Fibroblast of the conjunctiva (primary cell): ENCODE data around the gene EIF2A.
"Not testable (repeated sequence)": the region's sequence is repeated elsewhere in the genome, so short reads cannot be mapped to it uniquely, and the experiment has no call there.

ENCODE experiments used
- DNase-seq: peaks from one replicate; pipeline ENCODE4 v3.0.0-alpha.2; 2010; ENCODE audit warnings: low read depth

EIF2A gene

DNA sequence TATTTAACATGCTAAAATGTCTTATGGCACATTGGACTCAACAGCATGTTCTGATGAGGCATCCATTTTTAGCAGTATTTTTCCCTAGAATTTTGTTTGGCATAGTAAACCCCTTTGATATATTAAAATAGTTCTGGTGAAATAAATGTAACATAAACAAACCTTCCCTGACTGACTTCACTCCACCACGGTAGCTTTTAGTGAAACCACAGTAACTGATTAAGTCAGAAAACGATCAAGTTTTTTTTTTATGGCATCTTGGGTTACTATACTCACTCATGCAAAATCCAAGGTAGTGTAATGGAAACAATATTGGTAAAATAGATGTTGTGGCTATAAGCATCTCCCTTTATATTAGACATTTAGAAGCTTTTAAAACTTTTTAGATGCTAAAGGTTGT is 3.1 kb upstream of the EIF2A start:
- no peak for DNase-seq

DNA sequence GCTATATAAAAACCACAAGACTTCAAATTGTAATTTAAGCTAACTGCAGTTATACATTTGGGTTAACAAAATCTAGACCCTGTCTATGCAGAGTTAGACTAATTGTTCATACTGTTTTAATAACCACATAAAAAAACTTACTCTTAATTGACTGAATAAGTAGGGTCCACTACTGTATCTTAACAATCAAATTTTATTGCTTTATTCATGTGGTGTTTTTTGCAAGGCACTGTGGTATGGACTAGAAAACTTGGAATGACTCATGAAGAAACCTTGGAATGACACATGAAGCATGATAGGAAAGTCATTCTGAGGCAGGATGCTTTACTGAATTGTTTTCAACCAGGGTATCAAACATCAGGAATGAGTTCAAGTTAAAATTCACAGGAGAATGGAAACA is 2.5 kb upstream of the EIF2A start:
- no peak for DNase-seq

DNA sequence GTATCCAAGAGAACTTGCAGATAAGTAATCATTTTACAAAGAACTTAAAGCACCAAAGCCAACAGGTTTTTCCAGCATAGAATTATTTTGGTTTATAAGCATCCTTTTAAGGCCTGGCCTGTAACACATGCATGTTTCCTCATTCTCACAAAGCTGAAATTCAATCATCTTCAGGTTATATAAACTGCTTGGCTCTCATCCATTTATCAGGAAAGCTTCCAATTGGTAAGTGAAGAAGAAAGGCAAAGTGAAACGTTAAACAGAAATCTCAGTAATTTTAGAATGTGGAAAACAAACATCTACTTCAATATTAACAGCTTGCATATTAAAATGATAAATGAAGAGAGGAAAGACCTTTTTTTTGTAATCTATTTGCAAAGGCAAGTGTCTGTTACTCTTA is 1.9 kb upstream of the EIF2A start:
- no peak for DNase-seq

DNA sequence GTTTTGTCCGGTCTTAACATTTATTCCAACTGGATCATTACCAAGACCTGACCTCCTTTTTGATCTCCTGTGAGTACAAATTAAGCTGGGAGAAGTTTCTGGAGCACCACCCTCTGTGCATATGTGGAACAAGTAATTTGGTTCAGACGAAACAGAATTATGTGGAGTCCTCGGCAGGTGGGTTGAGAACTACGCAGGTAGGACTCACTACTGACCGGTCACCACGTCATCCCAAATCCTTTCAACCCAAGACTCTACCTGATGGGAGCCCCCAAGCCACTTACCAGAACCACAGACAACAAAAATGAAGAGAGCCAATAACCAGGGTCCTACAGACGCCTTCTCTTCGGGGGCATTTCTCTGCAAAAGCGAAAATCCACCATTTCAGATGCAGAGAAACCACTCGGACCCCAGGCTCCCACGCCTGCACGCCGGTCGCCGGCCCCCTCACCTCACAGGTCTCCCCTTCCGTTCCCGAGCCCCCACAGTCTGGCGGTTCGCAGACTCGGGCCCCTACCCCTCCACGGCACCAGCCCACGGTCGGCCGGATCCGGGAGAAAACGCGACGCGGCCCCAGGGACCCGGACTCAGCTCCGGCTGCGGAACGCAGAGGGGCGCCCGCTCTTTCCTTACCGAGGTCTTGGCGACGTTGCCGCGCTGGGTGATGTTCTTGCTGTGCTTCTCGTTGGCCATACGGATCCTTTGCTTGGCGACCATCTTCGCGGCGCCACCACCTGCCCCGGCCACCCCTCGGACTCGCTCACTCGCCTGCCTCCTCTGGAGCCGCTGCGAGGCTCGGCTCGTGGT is 965 bp upstream of the EIF2A start:
- no peak for DNase-seq

DNA sequence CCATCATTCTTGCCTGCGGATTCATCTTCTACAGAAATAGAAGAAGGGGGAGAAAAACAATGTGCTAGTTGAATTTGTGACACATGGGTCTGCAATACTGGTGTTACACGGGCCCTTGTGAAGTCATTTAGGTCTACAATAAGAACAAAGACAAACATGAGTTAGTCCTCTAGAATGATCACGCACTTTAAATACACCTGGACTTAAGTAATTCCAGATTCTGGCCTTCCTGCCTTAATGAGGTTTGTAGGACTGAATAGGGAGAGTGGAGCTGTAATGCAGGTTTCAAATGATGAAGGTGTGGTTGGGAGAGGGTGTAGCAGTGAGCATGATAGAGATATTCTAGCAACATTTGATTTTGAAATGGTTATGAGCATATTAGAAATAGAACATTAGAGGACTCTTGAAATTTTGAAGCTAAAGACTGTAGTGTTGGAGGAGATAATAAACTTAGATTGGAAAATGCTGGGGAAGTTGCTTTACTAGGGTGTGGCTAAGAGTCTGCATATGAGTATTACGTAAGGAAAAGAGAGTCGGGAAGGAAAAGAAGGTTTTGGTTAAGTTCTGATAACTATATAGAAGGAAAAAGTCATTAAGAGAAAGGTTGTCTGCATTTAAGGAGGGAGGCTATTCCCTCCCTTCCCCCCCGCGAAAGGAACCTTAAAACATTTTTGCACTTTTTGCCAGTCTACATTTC is 606 bp downstream of the EIF2A start:
- DNase-seq, result no peak

DNA sequence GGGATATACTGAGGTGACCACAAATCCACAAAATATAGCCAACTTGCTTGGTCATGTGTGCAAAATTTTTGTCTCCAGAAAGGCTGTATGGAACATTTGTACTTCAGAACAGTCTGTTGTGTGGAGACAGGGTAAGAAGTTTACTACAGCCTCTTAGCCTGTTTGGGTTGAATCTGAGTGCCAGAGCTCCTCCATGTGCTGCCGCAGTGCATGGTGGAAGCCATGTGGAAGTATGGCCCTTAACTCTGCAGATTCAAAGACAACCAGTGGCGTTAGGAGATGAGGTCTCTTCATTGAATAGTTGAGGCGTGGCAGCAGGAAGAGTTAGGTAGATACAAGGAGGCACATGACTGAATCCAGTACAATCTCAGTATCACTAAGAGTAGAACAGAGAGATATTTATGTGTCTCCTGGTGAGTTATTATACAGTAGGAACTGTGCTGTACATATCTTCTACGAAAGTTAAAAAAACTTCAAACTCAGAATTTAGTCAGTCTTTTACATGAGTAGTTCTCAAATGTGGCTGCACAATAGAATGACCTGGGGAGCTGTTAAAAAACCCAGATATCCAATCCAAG is 9.4 kb downstream of the EIF2A start:
- DNase-seq, result no peak

DNA sequence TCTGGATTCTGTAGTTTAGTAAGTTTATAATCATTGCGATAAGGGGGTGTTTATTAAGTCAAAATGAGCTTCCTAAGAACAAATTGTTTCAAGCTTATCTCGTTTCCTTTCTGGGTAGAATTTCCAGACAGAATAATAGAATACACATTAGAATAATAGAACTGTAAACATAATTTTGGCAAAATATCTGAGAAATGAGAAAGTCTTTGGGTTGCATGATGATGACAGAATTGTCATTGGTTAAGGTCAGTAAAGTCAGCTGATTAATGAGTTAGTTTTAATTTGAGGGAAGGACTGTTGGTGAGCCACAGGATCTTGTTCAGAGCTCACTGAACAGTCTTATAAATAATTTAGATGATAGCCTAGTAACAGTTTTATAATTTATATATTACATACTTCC is 10.2 kb downstream of the EIF2A start:
- DNase-seq, result no peak

DNA sequence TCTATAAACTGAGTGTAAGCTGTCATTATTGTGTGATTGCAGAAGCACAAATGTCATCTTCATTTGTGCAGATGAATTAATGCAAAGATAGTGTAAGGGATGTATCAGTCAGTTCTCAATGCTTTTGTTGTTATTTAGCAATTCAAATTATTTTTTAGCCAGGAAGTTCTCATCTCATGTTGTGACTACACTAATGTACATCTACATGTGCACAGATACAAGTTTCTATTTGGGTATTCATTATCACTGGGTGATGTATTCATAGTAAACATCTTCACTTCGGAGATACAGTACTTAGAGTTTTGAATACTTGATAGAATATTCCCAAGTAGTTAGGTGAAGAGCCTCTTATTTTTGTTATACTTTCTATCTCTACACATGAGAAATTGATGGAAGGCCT is 11.1 kb downstream of the EIF2A start:
- DNase-seq, result no peak

DNA sequence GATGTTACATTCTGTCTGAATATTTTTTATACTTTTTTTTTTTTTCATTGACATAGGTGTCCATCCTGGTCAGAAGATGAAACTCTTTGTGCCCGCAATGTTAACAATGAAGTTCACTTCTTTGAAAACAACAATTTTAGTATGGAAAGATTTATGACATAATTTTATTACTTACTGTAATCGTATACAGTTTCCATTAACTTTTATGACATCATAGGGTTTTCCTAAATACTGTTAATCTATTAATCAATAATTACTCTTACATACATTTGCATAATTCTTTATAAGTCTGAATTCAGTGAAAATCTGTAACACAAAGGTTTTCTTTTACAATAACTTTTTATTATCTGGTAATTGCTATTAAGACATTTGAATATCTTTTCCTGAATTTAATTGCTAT is 17.7 kb downstream of the EIF2A start:
- no peak for DNase-seq

DNA sequence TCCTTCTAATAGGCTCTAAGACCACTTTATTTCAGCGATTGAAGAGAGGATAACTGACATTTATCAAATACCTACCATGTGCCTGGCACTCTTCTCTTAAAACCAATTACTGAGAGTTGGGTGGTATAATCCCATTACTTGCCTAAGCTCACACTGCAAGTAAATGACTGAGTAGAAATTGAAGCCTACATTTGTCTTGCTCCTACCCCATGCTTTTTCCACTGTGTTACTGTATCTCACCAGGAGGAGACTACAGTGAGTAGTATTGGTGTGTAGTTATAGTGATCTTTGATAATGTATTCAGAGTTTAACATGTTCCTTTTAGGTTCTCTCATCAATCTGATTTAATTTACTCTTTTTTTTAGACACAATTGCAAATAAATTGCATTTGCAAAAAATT is 20.7 kb downstream of the EIF2A start:
- no peak for DNase-seq

DNA sequence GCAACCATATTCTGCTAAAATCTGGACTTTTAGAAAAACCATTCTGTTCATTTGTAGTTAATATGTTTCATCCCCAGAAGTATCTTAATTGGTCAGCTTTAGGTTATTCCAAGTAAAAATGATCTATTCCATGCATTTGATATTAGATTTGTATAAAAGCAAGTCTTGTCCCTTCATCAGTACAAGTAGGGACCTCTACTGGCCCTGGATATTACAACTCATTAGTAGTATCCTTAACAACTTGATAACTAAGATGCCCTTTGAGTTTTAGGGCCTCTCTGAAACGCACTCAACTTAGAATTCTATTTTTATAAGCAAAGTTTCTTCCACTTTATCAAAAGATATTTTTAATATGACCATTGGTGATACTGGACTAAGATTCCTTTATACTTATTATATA is 31.3 kb downstream of the EIF2A start:
- no peak for DNase-seq

DNA sequence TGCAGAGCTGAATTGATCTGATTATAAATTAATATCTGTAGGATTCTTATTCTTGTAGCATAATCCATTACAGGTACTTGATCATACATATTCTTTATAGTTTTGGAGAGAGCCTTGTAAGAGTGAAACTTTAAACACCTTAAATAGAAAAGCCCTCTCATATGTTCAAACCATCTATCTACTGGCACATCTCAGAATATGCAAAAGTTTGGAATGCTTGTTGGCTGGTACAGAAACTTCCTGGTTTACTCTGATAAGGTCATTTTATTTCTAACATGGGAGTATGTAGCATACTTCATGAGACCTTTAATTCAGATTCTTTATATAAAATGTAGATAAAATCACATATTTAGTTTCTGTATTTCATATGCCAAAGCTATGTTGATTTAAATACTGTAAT is 34.6 kb downstream of the EIF2A start:
- no peak for DNase-seq

DNA sequence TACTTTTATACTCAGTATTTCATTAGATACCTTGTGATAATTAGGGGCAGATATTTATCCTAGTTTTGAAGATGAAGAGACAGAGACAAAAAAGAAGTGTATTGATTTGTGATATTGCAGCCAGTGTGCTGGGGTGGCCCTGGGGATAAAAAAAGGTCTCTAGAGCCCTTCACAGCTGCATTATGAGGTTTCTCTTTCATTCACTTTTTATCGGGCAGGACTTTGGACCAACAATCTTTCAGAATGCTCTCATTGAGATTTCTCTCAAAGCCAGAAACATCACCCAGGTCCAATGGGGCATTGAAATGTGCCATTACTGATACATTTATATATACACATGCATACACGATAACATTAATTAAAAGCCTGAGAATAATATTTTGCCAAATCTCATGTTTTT is 36.0 kb downstream of the EIF2A start:
- no peak for DNase-seq

DNA sequence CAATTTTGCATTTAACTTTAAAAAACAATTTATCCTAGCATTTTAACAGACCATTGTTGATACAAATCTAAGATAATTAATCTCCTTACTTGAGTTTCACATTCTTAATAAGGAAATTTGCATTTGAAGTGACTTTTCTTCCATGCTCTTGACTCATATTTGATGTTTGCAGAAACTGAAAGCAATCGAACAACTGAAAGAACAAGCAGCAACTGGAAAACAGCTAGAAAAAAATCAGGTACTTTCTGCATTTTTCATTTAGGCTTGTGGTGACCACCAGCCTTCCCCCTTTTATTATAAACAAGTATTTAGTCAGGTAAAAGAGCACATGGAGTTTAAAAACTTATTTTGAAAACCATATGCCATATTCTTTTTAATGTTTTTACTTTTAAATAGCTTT is 36.4 kb downstream of the EIF2A start:
- DNase-seq, result no peak

DNA sequence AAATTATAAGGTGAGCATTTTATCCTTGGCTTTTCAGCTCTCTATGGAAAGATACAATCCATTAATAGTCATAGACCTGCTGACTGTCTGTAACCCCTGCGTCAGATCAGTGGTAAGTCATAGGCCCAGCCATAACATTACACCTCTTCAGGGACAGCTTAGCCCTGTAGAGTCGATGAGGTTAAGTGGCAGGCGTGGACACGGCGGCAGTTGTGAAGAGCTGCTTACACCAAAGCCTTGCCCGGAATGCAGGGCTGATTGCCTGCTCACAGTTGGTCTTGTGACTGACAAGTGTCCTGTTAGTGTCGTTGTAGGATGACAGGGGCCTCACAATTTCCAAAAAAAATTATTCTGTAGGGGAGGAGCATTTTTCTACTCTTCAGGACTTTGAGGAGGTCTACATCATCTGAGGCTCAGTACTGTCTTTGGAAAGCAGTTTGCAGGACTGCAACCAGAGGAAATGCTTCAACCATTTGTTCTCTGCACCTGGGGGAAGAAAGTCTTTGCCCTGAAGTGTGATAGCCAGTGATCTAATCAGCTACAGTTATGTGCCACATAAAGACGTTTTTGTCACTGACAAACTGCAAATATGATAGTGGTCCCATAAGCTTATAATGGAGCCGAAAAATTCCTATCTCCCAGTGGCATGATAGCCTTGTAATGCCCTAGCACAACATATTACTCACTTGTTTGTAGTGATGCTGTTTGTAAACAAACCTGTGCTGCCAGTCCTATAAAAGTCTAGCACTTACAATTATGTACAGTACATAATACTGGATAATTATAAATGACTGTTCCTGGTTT is 41.6 kb downstream of the EIF2A start:
- DNase-seq, result no peak

DNA sequence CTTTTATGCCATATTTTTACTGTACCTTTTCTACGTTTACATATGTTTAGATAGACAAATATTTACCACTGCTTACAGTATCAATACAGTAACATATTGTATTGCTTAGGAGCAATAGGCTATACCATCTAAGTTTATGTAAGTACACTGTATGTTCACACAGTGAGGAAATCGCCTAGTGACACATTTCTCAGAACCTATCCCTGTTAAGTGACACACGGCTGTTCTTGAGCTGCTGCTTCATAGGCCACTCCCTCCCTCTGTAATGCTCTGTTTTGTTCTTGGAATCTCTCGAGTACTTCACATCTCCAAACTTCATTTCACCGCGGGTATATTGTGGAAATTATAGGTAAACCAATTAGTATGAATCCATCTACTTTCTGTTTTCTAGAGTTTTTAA is 43.2 kb downstream of the EIF2A start:
- DNase-seq, result no peak

DNA sequence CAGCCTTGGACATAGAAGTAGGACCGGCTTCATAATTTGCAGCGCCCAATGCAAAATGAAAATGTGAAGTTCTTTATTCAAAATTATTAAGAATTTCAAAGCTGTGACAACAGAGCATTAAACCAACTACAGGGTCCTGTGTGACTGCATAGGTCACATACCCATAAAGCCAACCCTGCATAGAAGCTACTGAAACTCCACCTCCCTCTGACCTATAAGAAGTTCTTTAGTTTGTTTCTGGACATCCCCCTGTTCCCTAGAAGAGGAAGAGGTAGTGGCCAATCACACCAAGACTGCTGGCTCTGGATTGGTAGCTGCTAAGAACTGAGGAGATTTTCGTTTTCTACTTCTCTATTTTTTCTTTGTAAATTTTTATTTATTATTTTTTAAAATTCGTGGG is 47.6 kb downstream of the EIF2A start:
- DNase-seq, result no peak

DNA sequence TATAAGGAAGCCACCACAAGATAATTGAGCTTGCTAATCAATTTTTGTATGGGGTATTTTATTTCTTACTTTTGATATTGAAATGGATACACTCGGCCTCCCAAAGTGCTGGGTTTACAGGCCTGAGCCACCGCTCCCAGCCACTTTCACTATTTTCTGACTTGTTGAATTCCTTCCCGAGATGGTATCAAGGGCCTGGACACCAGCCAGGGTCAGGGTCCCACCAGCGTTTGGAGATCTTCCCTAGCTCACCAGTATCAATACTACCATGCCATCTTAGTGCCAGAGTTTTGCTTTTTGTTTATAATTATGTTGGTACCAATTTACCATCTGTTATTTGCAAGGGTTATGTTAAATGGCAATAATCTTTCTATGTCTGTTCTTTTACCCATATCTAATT is 51.1 kb downstream of the EIF2A start:
- no peak for DNase-seq

DNA sequence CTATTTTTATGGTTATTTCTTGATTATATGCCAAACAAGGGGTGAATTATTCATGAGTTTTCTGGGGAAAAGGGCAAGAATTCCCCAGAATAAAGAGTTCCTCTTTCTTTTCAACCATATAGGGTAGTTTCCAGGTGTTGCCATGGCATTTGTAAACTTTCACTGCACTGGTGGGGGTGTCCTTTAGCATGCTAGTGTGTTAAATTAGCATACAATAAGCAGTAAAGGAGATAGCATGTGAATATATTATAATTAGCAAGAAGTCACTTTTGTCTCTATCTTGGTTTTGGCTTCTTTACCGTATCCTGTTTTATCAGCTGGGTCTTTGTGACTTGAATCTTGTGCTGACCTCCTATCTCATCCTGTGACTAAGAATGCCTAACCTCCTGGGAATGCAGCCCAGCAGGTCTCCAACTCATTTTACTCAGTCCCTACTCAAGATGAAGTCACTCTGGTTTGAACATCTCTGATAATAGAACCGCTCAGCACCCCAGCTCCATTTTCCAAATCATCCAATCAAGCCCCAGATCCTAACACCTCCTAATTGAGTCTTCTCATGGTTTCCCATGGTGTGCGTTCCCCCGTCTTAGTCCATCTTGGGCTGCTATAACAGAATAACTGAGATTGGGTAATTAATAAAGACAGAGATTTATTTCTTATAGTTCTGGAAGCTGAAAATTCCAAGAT is 53.2 kb downstream of the EIF2A start:
- DNase-seq, result no peak

DNA sequence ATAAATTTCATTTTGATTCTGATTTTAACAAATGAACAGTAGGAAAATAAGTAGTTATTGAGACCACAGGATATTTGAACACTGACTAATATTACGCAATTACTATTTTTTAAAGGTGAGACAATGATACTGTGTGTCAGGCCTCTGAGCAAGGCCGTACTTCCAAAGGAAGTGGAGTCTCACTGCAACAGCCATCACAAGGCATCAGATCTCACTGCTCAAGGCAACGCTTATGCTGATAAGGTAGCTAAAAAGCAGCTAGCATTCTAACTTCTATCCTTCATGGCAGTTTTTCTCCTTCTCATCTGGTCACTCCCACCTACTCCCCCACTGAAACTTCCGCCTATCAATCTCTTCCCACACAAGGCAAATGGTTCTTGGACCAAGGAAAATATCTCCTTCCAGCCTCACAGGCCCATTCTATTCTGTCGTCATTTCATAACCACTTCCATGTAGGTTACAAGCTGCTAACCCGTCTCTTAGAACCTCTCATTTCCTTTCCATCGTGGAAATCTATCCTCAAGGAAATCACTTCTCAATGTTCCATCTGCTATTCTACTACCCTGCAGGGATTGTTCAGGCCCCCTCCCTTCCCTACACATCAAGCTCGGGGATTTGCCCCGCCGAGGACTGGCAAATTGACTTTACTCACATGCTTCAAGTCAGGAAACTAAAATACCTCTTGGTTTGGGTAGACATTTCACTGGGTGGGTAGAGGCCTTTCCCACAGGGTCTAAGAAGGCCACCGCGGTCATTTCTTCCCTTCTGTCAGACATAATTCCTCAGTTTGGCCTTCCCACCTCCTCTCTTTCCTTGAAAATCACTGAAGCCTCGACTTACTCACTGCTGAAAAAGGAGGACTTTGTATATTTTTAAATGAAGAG is 54.3 kb downstream of the EIF2A start:
- not testable (repeated sequence) for DNase-seq
